Adrenal gland (tissue), 5 donors: ENCODE data around the gene MAML3.

Source experiments
- CTCF ChIP-seq, 6 experiments: fragments of 450-650 bp in 4 of 6; fragments of 200-600 bp in 2 of 6; sonication (generic) in 1 of 6; IDR thresholded peaks; 1 replicate in 5 of 6; 2 replicates in 1 of 6; pipeline versions ENCODE4 v1.5.1 to v1.8.0; 2016 to 2021; ENCODE audit warnings: antibody characterized with exemption in 6 of 6, mild to moderate bottlenecking in 2 of 6, moderate library complexity in 1 of 6
- POLR2A ChIP-seq, 2 donors: fragments of 450-650 bp; IDR thresholded peaks; one replicate each; pipeline ENCODE4 v1.6.1; 2017; ENCODE audit warnings: antibody characterized with exemption in 2 of 2, mild to moderate bottlenecking in 2 of 2, moderate library complexity in 1 of 2
- donor health status: DM: no; HTN: no; CAD: no.

- TF ChIP-seq CTCF (IDR thresholded peaks at IDR 0.05), result no peak
- no peak for TF ChIP-seq POLR2A (IDR thresholded peaks at IDR 0.05)
These were observed 57.1 kb downstream of the MAML3 start for GRCh38 chr4:140096921-140097320.
